K562 (cell line): ENCODE results near the gene EMC6. TPM values are rescaled to one million over a fixed set of nuclear protein-coding genes. Genes with fewer than 3 reads are reported as not detected.

Experiments used
- NRF1 ChIP-seq, 2 experiments: fragments of 450-650 bp; IDR thresholded peaks in 1 of 2; conservative IDR thresholded peaks in 1 of 2; 2 replicates each; pipeline ENCODE4 v1.6.1; 2014; ENCODE audit warnings: mild to moderate bottlenecking in 2 of 2
- SMAD2 ChIP-seq: fragments of 150-350 bp; IDR thresholded peaks from 2 replicates; pipeline ENCODE4 v1.6.1; 2014; ENCODE audit warnings: low read depth, mild to moderate bottlenecking, low read length
- TGIF2 ChIP-seq: sonication (generic); formaldehyde crosslinking; IDR thresholded peaks from 2 replicates; pipeline ENCODE4 v1.8.1; 2022; ENCODE audit warnings: mild to moderate bottlenecking, missing genetic modification reagents, moderate library complexity
- ZC3H11A ChIP-seq: IDR thresholded peaks from 2 replicates; pipeline ENCODE4 v1.6.1; 2012; ENCODE audit warnings: low read depth, low read length, improper control_type of control experiment
- ZNF764 ChIP-seq: fragments of 250-450 bp; sonication (Bioruptor Pico); IDR thresholded peaks from 2 replicates; pipeline ENCODE4 v1.4.0; 2020; ENCODE audit warnings: low read depth, mild to moderate bottlenecking, moderate library complexity
- polyA plus RNA-seq, 8 experiments: library from polyadenylated mRNA; depleted of rRNA in 4 of 8; stranded (reverse) in 5 of 8; unstranded in 3 of 8; fragments of >200 nt; fragmentation: Nextera tagmentation in 2 of 8; fragmentation: Illumina TruSeq in 1 of 8; extraction: Ambion mirVana in 2 of 8; extraction: Trizol in 1 of 8; gene quantifications; 2 replicates each; pipeline versions ENCODE4 v1.2.1 to v1.2.3, GENCODE V29; 2011 to 2014; ENCODE audit warnings: inconsistent platforms in 1 of 8, missing spikeins in 1 of 8
- total RNA-seq, 7 experiments: library from RNA; depleted of rRNA in 6 of 7; stranded (reverse); fragments of >200 nt in 6 of 7; fragmentation: Illumina TruSeq in 2 of 7; extraction: Trizol in 2 of 7; gene quantifications; 2 replicates each; pipeline versions ENCODE4 v1.2.1 to v1.2.3, GENCODE V29; 2011 to 2021; ENCODE audit warnings: low replicate concordance in 1 of 7
- TF ChIP-seq, protein P1 (sequence below): fragments of 450-650 bp; IDR thresholded peaks from 2 replicates; pipeline ENCODE4 v1.7.0; 2016; ENCODE audit warnings: borderline replicate concordance
- TF ChIP-seq, protein P2 (sequence below), 2 experiments: fragments of 450-650 bp; IDR thresholded peaks; 2 replicates each; pipeline ENCODE4 v1.6.1; 2018; ENCODE audit warnings: mild to moderate bottlenecking in 2 of 2, low read depth in 1 of 2; ENCODE audit not compliant: partially characterized antibody in 2 of 2
- TF ChIP-seq, protein P3 (sequence below): fragments of 250-450 bp; sonication (Bioruptor Pico); IDR thresholded peaks from 2 replicates; pipeline ENCODE4 v1.8.0; 2021; ENCODE audit warnings: moderate library complexity, mild to moderate bottlenecking, inconsistent platforms
- TF ChIP-seq, protein P4 (sequence below): fragments of 450-650 bp; IDR thresholded peaks from 2 replicates; pipeline ENCODE4 v1.6.1; 2016; ENCODE audit warnings: antibody characterized with exemption
- TF ChIP-seq, protein P5 (sequence below): fragments of 450-650 bp; IDR thresholded peaks from one replicate; pipeline ENCODE4 v1.6.1; 2018; ENCODE audit warnings: mild to moderate bottlenecking, moderate library complexity; ENCODE audit not compliant: partially characterized antibody
- TF ChIP-seq, protein P6 (sequence below): sonication (generic); formaldehyde crosslinking; IDR thresholded peaks from 2 replicates; pipeline ENCODE4 v1.8.0; 2023; ENCODE audit warnings: missing genetic modification reagents, mild to moderate bottlenecking, borderline replicate concordance

The EMC6 gene
- total and polyA plus RNA-seq, 9 of the 15 experiments (the other 6 are each of a cell fraction or from before 2014, with no cell fraction given), result 2.9 to 136 (median 24.9) TPM

DNA sequence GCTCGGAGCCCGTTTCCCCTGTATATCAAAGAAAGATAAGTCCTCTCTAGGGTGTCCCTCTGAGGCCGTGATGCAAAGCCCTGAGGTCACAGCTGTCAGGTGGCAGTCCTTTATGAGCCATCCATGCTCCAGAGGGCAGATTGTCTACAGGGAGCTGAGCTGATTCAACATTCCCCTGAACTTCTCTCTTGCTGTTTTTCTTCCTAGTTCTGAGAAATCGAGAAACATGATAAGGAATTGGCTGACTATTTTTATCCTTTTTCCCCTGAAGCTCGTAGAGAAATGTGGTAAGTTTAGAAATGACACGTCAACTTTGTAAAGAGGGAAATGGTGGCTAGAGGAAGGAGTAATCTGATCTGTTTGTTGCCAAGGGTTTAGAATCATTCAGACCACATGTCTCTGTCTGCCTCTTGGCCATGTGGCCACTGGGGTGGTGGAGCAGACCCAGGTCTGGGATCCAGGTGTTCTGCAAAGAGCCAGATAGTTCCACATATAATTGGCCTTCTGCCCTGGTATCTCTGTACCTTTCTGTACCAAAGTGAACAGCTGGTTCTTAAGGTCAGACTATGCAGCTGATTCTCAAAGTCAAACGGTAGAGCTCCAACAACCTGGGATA, 28.5 kb upstream of the EMC6 start (continued):
- TF ChIP-seq, protein P1, sequence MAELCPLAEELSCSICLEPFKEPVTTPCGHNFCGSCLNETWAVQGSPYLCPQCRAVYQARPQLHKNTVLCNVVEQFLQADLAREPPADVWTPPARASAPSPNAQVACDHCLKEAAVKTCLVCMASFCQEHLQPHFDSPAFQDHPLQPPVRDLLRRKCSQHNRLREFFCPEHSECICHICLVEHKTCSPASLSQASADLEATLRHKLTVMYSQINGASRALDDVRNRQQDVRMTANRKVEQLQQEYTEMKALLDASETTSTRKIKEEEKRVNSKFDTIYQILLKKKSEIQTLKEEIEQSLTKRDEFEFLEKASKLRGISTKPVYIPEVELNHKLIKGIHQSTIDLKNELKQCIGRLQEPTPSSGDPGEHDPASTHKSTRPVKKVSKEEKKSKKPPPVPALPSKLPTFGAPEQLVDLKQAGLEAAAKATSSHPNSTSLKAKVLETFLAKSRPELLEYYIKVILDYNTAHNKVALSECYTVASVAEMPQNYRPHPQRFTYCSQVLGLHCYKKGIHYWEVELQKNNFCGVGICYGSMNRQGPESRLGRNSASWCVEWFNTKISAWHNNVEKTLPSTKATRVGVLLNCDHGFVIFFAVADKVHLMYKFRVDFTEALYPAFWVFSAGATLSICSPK, result no peak
- TF ChIP-seq ZNF764 (CRISPR knock-in tag), result no peak
- no peak for TF ChIP-seq TGIF2
- TF ChIP-seq, protein P2, sequence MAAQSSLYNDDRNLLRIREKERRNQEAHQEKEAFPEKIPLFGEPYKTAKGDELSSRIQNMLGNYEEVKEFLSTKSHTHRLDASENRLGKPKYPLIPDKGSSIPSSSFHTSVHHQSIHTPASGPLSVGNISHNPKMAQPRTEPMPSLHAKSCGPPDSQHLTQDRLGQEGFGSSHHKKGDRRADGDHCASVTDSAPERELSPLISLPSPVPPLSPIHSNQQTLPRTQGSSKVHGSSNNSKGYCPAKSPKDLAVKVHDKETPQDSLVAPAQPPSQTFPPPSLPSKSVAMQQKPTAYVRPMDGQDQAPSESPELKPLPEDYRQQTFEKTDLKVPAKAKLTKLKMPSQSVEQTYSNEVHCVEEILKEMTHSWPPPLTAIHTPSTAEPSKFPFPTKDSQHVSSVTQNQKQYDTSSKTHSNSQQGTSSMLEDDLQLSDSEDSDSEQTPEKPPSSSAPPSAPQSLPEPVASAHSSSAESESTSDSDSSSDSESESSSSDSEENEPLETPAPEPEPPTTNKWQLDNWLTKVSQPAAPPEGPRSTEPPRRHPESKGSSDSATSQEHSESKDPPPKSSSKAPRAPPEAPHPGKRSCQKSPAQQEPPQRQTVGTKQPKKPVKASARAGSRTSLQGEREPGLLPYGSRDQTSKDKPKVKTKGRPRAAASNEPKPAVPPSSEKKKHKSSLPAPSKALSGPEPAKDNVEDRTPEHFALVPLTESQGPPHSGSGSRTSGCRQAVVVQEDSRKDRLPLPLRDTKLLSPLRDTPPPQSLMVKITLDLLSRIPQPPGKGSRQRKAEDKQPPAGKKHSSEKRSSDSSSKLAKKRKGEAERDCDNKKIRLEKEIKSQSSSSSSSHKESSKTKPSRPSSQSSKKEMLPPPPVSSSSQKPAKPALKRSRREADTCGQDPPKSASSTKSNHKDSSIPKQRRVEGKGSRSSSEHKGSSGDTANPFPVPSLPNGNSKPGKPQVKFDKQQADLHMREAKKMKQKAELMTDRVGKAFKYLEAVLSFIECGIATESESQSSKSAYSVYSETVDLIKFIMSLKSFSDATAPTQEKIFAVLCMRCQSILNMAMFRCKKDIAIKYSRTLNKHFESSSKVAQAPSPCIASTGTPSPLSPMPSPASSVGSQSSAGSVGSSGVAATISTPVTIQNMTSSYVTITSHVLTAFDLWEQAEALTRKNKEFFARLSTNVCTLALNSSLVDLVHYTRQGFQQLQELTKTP (IDR thresholded peaks at IDR 0.05; ENCODE audit: low read depth in 1 of 2, partially characterized antibody in 2 of 2), result peak in 1 of 2 experiments; percentile 58
- no peak for TF ChIP-seq ZC3H11A
- TF ChIP-seq, protein P3, sequence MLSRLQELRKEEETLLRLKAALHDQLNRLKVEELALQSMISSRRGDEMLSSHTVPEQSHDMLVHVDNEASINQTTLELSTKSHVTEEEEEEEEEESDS (CRISPR knock-in tag), result no peak
- TF ChIP-seq, protein P4, sequence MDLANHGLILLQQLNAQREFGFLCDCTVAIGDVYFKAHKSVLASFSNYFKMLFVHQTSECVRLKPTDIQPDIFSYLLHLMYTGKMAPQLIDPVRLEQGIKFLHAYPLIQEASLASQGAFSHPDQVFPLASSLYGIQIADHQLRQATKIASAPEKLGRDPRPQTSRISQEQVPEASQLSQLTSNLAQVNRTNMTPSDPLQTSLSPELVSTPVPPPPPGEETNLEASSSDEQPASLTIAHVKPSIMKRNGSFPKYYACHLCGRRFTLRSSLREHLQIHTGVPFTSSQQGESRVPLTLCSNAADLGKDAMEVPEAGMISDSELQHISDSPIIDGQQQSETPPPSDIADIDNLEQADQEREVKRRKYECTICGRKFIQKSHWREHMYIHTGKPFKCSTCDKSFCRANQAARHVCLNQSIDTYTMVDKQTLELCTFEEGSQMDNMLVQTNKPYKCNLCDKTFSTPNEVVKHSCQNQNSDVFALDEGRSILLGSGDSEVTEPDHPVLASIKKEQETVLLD, result peak; percentile 50; the same call in 1 of the 2 replicates
- peak; percentile 46 to 51; a peak in 3 of 4 replicates for TF ChIP-seq NRF1 (conservative IDR thresholded peaks at IDR 0.05 in 1 of 2, IDR thresholded peaks at IDR 0.05 in 1 of 2)
- no peak for TF ChIP-seq SMAD2
- TF ChIP-seq, protein P5, sequence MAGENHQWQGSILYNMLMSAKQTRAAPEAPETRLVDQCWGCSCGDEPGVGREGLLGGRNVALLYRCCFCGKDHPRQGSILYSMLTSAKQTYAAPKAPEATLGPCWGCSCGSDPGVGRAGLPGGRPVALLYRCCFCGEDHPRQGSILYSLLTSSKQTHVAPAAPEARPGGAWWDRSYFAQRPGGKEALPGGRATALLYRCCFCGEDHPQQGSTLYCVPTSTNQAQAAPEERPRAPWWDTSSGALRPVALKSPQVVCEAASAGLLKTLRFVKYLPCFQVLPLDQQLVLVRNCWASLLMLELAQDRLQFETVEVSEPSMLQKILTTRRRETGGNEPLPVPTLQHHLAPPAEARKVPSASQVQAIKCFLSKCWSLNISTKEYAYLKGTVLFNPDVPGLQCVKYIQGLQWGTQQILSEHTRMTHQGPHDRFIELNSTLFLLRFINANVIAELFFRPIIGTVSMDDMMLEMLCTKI, result no peak
- TF ChIP-seq, protein P6, sequence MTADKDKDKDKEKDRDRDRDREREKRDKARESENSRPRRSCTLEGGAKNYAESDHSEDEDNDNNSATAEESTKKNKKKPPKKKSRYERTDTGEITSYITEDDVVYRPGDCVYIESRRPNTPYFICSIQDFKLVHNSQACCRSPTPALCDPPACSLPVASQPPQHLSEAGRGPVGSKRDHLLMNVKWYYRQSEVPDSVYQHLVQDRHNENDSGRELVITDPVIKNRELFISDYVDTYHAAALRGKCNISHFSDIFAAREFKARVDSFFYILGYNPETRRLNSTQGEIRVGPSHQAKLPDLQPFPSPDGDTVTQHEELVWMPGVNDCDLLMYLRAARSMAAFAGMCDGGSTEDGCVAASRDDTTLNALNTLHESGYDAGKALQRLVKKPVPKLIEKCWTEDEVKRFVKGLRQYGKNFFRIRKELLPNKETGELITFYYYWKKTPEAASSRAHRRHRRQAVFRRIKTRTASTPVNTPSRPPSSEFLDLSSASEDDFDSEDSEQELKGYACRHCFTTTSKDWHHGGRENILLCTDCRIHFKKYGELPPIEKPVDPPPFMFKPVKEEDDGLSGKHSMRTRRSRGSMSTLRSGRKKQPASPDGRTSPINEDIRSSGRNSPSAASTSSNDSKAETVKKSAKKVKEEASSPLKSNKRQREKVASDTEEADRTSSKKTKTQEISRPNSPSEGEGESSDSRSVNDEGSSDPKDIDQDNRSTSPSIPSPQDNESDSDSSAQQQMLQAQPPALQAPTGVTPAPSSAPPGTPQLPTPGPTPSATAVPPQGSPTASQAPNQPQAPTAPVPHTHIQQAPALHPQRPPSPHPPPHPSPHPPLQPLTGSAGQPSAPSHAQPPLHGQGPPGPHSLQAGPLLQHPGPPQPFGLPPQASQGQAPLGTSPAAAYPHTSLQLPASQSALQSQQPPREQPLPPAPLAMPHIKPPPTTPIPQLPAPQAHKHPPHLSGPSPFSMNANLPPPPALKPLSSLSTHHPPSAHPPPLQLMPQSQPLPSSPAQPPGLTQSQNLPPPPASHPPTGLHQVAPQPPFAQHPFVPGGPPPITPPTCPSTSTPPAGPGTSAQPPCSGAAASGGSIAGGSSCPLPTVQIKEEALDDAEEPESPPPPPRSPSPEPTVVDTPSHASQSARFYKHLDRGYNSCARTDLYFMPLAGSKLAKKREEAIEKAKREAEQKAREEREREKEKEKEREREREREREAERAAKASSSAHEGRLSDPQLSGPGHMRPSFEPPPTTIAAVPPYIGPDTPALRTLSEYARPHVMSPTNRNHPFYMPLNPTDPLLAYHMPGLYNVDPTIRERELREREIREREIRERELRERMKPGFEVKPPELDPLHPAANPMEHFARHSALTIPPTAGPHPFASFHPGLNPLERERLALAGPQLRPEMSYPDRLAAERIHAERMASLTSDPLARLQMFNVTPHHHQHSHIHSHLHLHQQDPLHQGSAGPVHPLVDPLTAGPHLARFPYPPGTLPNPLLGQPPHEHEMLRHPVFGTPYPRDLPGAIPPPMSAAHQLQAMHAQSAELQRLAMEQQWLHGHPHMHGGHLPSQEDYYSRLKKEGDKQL (CRISPR knock-in tag), result no peak
